Ureter (tissue), 1 donor: Measurements from ENCODE around the gene GYPB. TPM values are rescaled to one million over a fixed set of nuclear protein-coding genes. Genes with fewer than 3 reads are reported as not detected.

Experiments used
- total RNA-seq: library from RNA; stranded (reverse); gene quantifications from one replicate; pipeline ENCODE4 v1.2.4, GENCODE V29; 2023
- donor health status: DM: yes; HTN: yes; CAD: no.

The GYPB gene
- total RNA-seq, 1 donor from 2014 or later: not detected

Other genes starting within 250 kb of the GYPB start
- gene GYPE, start 113.8 kb downstream of the GYPB start, total RNA-seq: 1.8 TPM
- not detected for gene GYPA, start 121.3 kb upstream of the GYPB start, total RNA-seq